Stromal cell of bone marrow (primary cell): ENCODE measurements around the gene STRIP1.
A peak's percentile ranks its signal among the peaks of the same experiment; 100 is the strongest.

Experiments used
- DNase-seq: peaks from one replicate; pipeline ENCODE4 v3.0.0-alpha.2; 2012; ENCODE audit warnings: low read depth

STRIP1 gene

DNA sequence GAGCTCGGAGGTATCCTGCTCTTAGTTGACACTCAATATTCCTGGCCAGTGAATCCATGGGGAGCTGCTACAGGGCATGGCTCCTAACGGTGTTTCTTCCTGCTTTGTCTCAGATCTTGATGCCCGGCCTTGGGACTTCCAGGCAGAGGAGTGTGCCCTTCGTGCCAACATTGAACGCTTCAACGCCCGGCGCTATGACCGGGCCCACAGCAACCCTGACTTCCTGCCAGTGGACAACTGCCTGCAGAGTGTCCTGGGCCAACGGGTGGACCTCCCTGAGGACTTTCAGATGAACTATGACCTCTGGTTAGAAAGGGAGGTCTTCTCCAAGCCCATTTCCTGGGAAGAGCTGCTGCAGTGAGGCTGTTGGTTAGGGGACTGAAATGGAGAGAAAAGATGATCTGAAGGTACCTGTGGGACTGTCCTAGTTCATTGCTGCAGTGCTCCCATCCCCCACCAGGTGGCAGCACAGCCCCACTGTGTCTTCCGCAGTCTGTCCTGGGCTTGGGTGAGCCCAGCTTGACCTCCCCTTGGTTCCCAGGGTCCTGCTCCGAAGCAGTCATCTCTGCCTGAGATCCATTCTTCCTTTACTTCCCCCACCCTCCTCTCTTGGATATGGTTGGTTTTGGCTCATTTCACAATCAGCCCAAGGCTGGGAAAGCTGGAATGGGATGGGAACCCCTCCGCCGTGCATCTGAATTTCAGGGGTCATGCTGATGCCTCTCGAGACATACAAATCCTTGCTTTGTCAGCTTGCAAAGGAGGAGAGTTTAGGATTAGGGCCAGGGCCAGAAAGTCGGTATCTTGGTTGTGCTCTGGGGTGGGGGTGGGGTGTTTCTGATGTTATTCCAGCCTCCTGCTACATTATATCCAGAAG is 19.4 kb downstream of the STRIP1 start:
- DNase-seq, result no peak

DNA sequence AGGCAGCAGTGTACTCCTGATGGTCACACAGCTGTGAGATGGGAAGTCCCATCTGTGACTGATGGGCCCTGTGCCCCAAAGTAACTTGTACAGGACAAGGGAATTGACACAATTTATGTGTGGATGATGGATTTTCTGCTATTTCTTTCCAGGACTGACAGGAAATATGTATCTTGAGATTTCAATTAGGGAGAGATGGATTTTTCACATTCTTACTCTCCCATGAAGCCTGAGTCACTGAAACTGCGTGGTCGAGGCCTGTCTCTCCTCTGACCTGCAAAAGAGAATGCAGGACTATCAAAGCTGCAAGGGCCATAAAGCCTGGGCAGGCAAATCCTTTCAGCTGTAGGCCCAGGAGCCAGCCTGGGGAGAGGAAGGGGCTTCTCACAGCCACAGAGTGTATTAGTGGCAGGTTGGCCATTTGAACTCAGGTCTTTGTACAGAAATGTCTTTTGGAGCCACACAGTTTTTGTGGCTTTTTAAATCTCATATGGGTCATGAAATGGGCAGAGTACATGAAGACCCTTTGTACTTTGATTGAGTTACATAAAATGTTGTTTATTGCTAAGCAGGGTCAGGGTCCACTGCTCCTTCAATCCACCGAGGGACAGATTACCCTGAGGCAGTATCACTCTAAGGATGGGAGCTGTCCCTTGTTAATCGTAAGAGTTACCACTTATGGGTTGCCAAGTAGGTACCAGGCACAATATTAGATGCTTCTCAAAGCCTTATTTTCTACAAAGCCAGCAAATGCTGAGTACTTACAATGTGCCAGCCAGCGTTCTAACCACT is 21.3 kb downstream of the STRIP1 start:
- DNase-seq, result no peak

DNA sequence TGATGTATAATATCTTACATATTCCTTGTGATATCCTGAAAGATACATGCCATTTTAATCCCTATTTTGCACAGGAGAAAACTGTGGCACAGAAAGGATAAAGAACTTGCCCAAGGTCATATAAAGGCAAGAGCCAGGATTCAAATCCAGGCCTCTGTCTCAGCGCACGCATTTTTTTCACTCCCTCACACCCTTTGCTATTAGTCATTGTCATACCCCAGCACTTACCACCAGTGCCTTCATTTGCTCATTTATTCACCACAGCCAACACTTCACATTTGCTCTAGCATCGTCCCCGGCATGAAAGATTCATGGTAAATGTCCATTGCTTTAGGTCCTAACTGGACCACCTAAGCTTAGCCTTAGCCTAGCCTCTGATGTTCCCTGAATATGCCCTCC is 21.9 kb downstream of the STRIP1 start:
- no peak for DNase-seq

DNA sequence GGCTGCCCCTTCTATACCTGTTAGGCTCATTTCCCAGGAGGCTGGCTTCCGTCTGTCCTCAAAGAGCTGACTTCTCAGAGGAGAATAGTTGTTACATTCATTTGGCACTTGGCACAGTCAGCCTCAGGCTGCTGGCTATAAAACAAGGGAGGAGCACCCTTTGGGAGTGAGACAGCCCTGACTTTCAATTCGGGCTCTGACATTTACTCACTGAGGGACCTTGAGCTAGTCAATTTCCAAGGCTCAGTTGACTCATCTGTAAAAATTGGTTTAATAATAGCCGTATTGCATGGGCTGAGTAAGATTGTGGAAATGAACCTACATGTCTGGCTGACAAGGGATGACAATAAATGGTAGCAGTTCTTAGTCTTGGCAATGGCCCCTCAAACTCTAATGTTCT is 22.4 kb downstream of the STRIP1 start:
- peak; percentile 78 for DNase-seq

DNA sequence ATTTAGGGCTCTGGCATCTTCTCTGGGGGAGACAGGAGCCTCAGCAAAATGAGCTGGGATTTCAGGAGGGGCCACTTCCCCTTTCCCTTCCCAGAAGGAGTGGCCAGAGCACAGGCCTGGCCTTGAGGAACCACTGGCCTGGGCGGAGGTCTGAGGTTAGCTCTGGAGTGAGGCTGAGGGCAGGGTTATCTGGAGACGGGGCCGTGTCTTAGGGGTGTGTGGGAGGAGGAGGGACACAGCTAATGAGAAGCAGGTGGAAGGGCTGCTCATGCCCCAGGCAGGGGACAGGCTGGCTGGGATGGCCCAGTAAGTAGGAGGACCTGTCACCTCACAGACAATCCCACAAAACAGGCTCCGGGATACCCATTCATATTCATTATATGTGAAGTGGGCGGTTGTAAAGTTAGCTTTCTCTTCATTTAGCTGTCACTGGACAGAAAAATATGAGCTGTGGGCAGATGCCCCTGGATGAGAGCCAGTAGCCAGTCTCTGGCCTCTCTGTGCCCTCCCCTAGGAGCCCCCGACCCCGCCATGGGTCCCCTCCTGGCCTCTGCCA is 23.6 kb downstream of the STRIP1 start:
- DNase-seq, result no peak

DNA sequence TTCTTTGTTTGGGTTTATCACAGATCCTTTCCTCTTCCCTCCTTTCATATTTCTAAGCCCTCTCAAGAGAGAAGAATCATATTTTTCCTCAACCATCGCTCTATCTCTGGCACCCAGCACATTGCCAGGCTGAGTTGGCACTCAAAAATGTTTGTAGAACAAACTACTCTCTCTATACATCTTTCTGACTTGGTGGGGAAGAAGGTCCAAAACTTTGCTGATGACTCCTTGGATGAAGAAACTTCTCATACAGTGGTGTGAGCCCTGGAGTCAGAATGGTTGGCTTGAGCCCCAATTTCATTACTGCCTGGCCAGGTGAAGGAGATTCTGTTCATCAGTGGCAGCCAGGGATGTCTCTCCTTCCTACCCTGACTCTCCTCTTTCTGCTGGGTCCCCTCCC is 24.2 kb downstream of the STRIP1 start:
- DNase-seq, result no peak

DNA sequence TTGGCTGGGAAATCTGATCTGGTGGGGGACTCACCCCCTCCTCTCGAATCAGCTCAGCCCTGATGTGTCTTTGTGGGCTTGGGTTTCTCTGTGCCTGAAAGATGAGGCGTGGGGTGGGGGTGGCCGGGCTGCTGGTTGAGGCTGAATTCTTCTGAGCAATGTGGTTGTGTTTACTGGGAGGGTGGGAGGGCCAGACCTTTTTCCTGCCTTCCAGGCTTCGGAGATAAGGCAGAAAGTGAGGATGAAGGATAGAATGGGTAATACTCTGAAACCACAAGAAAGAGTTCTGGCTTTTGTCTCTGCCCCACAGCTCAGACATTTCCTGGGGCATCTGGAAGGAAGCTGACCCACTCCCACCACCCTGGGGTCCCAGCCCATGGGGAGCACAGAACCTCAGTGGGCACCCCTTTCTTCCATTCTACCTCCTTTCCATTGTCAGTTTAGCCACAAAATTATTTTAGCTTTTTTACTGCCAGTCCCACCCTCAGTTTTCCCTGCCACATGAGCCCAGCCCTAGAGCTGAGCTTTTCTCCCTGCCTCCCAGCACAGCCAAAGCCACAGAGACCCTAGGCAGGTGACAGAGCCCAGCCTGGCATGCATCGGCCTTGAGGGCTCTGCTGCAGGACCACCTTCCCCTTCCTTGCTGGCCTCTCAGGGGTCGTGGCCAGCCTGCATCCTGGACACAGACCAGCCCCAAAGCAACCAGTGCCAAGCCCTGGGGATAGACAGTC is 24.9 kb downstream of the STRIP1 start:
- no peak for DNase-seq

DNA sequence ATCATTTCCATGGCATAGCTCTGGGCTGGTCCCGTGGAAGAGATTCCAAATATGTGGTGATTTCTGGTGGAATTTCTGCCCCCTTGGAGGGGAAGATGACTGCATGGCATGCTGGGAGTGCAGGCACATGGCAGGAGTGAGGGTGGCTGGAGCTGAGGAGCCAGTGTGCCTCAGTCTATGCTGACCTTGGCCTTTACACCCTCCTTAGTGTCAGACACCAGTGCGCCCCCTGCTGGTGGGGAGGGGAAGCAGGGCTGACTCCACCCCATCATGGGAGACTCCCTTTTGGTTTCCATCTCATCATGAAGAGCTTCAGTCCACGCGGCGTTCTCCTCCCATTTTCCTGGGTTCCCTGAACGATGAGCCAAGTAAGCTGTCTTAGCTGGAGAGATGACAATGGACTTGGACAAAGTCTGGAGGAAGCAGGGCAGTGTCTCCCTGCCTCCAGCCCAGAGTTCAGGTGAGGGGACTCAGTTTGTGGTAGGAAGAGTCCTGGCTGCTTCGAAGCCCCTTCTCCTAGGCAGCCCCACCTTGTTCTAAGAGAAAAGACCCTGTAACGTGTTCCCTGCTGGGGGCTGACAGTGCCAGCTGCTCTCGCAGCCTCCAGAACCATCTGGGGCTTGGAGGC is 25.7 kb downstream of the STRIP1 start:
- DNase-seq, result no peak

DNA sequence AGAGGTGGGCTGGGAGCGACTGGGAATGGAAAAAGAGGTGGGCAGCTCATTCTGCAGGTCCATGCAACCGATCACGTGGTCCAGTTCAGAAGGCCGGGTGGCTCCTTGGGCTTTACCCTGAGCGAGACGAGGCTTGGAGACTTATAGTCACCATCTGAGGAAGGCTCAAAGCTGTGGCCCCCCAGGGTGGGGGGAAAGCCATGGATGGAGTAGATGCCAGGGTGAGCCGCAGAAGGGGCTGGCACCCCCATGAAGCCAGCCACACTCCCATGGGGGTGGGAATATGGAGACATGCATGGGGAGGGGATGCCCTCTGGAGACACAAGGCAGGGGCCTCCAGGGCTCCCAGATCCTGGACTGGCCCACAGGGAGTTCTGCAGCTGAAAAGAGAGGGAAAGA is 26.2 kb downstream of the STRIP1 start:
- no peak for DNase-seq

DNA sequence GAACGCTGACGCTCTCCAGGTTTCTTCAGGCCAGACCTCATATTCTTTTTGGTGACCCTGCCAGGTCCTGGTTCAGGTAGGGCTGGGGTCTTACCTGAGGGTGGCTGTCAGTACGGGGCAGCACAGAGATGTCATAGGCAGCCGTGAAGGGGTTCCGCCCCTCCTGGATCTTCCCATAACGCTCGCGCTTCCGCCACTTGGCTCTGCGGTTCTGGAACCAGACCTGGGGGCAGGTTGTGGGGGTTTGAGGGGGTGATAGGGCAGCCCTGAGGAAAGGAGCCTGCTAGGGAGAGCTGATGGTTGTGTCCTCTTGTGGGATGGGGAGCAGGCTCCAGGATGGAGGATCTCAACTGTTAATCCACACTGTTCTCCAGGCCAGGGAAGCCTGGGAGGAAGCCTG is 26.9 kb downstream of the STRIP1 start:
- no peak for DNase-seq

DNA sequence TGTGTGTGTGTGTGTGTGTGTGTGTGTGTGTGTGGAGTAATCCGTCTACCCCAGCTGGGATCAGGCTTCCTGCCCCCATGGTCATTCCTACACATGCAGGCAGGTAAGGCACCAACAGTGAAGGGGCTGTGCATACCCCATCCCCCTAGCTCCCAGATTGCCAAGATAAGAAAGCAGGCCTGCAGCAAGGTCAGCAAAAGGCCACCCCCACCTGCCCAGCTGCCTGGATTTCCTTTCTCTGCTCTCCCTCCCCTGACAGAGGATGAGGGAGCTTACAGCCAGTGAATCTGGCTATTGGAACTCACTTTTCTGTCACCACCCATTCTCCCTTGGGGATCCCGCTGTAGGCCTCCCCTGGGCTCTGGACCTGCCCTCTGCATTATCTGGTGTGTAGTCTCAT is 28.2 kb downstream of the STRIP1 start:
- DNase-seq, result no peak

DNA sequence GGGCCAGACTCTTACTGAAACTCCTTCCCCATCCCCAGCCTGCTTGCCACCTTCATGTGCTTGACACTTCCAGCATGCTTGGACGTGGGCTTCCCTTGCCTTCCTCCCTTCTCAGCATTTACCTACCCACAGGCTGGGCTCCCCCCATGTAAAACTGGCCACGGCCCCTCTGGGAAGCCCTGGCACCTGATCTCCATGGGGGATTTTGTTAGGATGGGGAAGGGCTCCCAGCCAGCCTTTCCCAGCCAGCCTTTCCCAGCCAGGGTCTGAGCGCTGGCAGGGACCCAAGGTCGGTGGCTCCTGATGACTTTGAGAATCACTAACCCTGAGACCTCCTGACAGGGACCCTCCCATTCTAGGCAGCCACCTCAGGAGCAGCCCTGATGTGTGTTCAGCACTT is 29.4 kb downstream of the STRIP1 start:
- no peak for DNase-seq

DNA sequence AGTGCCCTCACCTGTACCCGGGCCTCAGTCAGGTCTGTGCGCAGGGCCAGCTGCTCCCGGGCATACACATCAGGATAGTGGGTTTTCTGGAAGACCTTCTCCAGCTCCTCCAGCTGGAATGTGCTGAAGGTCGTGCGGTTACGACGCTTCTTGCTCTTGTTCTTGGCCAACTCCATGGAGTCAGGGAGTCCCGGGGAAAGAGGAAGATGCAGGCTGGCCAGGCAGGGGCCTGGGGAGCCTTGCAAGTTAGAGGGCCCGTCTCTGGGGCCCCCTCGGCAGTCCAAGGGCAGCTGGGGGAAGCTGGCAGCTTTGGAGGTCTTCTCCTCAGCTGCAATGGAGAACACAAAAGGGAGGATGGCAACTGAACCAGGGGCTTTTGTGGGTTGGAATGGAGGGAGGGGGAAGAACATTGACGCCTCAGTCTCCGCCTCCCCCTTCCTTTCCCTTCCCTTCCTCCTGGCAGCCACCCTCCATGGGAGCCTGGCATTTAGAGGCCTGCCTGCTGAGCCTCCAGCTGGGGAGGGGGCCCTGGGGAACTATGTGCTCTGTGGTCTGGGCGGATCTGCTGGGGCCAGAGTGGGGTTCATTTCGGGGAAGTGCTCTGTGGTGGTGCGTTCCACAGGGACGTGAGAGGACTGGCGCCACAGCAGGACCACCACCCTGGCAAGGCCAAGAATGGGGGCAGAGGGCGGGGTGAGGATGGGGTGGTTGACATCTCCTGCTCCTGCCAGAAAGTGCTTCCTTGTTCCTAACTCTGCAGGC is 30.3 kb downstream of the STRIP1 start:
- no peak for DNase-seq

DNA sequence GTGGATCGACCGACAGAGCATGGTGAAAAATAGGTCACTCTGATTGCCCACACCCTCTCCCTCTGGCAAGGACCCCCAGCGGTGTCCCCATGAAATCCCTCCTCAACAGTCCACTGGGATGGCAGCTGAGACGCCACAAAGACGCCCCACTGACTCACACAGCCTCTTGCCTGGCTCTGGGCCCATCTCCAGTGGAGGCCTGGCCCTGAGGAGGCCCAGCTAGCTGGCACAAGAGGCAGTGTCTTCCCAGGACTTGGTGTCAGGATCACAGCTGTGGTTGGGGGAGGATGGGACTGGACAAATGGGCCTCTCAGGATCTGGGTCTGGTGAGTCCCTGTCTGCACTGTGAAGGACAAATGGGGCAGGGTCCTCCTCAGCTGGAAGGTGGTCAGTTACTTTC is 31.4 kb downstream of the STRIP1 start:
- DNase-seq, result no peak

DNA sequence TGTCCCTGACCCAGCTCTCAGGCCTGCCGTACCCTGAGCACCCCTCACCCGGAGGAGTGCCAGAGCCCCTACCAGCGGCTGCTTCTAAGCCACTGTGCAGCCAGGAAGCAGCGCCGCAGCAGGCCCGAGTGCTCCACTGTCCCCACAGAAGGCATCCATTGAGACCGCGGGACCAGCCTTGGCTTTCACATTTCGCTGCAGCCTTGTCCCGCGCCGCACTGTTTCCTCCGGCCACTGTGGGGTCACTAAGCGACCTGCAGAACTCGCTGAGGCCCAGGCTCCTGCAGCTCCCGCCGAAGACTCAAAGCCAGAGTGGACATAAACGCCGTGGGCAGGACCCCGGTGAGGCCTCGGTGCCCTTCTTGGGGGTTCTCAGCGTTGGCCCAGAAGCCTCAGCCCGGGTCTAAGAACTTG is 33.1 kb downstream of the STRIP1 start:
- no peak for DNase-seq

DNA sequence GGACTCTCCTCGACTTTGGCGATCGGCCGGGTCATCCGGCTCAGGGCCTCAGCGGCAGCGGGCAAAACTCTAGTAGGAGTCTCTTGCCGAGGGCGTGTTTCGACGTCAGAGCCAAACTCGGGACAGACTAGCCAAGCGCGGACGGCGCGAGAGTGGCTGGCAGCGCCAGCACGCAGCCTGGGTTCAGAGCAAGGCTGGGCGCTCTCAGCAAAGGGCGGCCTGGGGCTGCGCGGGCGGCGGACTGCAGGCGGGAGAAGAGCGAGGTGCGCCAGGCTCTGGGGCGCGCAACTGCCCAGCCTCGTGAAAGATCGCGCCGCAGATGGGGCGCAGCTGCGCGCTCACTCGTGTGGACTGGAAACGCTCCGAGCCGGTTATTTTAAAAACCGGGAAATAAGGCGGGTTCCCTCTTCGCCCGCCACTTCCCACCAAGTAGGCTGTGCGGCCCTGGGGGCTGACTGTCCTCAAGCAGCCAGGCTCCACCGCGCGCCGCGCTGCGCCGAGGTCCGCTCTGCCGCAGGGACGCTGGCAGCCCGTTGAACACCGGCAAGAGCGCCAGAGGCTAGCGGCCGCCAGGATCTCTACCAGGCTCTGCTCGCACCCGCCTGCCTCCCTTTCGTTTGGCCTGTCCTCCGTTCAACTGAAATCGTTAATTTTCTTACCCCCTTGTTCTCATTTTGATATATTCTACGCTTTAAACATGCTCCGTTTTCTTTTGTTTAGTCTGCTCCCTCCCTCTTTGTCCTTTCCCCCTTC is 33.6 kb downstream of the STRIP1 start:
- DNase-seq, result no peak

DNA sequence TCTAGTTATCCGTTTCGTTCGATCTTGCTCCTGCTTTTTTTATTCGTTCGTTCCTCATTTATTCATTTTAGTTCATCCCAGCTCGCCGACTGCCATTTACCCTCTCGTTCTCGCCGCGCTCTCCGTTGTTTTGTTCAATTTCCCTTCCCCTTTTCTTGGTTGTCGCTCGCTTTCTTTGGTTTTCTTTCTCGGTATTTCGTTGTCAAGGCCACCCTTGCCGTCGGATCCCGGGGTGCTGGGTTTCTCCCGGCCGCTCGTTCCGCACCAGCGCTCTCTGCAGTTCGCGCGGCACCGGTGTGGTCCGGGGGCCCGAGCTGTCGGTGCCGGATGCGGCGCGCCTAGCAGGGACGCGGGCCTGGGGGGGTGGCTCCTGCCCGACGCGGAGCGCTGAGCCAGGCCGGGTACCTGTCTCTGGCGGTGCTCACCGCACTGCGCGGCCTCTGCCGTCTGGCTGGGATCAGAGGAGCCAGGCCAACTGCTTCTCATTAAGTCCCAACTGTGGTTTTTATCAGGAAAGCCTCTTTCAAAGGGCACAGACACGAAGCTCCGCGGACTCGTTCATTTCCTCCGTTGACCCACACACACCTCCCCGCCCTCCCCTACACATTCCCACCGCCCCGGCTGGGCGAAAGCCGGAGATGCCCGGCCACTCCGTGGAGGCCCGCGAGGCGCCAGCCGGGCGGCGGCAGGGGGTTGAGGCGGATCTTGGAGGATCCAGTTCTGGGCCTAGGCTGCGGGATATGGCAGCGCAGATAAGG is 34.4 kb downstream of the STRIP1 start:
- no peak for DNase-seq

DNA sequence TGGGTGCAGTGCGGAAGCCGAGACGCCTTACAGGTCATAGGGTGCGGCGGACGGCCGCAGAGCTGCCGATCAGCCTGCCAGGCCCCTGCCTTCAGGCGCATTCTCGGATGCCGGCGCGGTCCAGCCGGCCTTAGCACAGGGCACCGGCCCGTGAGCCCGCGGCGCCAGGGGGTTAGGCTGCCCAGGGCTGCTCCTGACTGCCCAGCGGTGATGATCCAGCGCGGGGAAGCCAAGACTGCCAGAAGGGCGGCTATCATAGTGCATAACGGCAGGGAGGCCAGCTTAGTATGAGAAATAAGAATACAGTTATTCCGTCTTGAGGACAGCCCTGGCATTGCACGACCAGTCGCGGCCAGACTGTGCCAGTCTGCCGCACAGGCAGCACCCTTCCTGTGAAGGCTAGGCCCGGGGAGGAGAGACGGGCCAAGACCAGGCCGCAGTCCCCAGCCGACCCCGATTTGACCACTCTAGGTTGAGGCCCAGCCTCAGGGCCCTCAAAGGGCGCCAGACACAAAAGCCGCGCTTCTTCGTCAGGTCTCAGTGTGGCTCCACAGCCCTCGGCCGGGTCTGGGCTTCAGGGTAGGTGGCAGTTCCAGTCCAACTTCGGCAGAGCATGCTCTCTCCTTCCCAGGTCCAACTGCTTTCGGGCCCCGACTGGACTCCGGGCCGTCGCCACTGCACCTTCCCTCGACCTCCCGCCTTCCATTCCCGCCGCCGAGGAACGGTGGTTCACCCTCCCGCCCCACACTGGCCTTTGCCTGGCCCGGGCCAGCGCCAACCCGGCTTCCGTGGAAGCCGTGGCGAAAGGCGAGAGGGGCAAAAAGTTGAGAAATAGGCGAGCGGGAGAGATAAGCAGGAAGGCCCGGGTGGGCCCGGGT is 35.2 kb downstream of the STRIP1 start:
- DNase-seq, result no peak

DNA sequence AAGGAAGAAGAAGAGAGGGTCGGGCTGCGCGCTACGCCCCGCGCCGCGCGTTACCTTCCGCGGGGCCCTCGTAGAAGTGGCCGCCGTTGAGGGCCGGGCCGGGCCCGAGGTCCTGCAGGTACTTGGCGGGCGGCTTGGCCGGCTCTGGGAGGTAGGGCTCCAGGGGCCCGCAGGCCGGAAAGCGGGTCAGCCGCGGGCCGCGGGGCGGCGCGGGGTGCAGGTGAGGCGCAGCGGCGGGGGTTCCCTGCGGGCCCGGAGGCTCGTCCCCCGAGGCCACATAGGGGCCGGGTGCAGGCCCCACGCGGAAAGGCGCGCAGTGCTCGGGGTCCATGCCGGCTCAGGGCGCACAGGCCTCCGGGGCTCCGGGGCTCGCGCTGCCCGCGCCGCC is 35.9 kb downstream of the STRIP1 start:
- DNase-seq, result no peak
